SK-N-SH (cell line): Measurements from ENCODE around the gene RFTN1.

Experiments used
- CHD2 ChIP-seq: fragments of 150-350 bp; IDR thresholded peaks from 2 replicates; pipeline ENCODE4 v1.6.1; 2018; ENCODE audit warnings: low read length; ENCODE audit not compliant: partially characterized antibody
- CTCF ChIP-seq: fragments of 200-600 bp; sonication (generic); IDR thresholded peaks from 2 replicates; pipeline ENCODE4 v1.6.1; 2017; ENCODE audit warnings: antibody characterized with exemption, mild to moderate bottlenecking, moderate library complexity
- EP300 ChIP-seq, 2 experiments: IDR thresholded peaks; 2 replicates each; pipeline versions ENCODE4 v1.4.0 to v1.6.1; 2012; ENCODE audit warnings: borderline replicate concordance in 1 of 2, low read depth in 1 of 2, low read length in 1 of 2
- FOXJ3 ChIP-seq: sonication (generic); formaldehyde crosslinking; IDR thresholded peaks from 2 replicates; pipeline ENCODE4 v1.5.1; 2020; ENCODE audit warnings: mild to moderate bottlenecking, missing genetic modification reagents
- GABPA ChIP-seq: IDR thresholded peaks from 2 replicates; pipeline ENCODE4 v1.4.0; 2012; ENCODE audit warnings: low read depth, mild to moderate bottlenecking
- MXI1 ChIP-seq: IDR thresholded peaks from 2 replicates; pipeline ENCODE4 v1.6.1; 2012; ENCODE audit warnings: mild to moderate bottlenecking, low read depth, low read length, improper control_type of control experiment
- NFIC ChIP-seq: IDR thresholded peaks from 2 replicates; pipeline ENCODE4 v1.4.0; 2012; ENCODE audit warnings: borderline replicate concordance
- PBX3 ChIP-seq: IDR thresholded peaks from 2 replicates; pipeline ENCODE4; 2012
- POLR2AphosphoS5 ChIP-seq: IDR thresholded peaks from 2 replicates; pipeline ENCODE4 v1.6.1; 2012; ENCODE audit warnings: low read depth, low read length
- RAD21 ChIP-seq: IDR thresholded peaks from 2 replicates; pipeline ENCODE4 v1.6.1; 2012; ENCODE audit warnings: mild to moderate bottlenecking, low read length
- RFX5 ChIP-seq: IDR thresholded peaks from 2 replicates; pipeline ENCODE4 v1.6.1; 2012; ENCODE audit warnings: mild to moderate bottlenecking, improper control_type of control experiment, low read length
- RXRA ChIP-seq: IDR thresholded peaks from 2 replicates; pipeline ENCODE4 v1.4.0; 2012; ENCODE audit warnings: low read depth, mild to moderate bottlenecking, borderline replicate concordance
- TAF1 ChIP-seq: IDR thresholded peaks from 2 replicates; pipeline ENCODE4 v1.6.1; 2012; ENCODE audit warnings: low read depth, mild to moderate bottlenecking, low read length, moderate library complexity, borderline replicate concordance
- YY1 ChIP-seq: IDR thresholded peaks from 2 replicates; pipeline ENCODE4 v1.4.0; 2012; ENCODE audit warnings: low read depth, mild to moderate bottlenecking

- no peak for TF ChIP-seq CTCF
- no peak for TF ChIP-seq MXI1
- no peak for TF ChIP-seq PBX3
- TF ChIP-seq RFX5: no peak
- no peak for TF ChIP-seq GABPA
- TF ChIP-seq POLR2AphosphoS5: no peak
- TF ChIP-seq YY1: no peak
- no peak for TF ChIP-seq CHD2
- TF ChIP-seq NFIC: no peak
- no peak for TF ChIP-seq EP300 (IDR thresholded peaks at IDR 0.05; ENCODE audit: borderline replicate concordance in 1 of 2, low read depth in 1 of 2, low read length in 1 of 2)
- TF ChIP-seq RAD21: no peak
- no peak for TF ChIP-seq TAF1
- no peak for TF ChIP-seq FOXJ3 (CRISPR knock-in tag)
- TF ChIP-seq RXRA: no peak
Observed at GRCh38 chr3:16288664-16289063, 224.8 kb downstream of the RFTN1 start.
